HG02970 (cell line): ENCODE data around the gene CAMTA1.

ENCODE experiments used
- ATAC-seq: cut with Tn5 transposase; IDR thresholded peaks from one replicate; pipeline ENCODE4 v1.9.1; 2021; ENCODE audit warnings: mild to moderate bottlenecking, moderate library complexity, moderate number of reproducible peaks; ENCODE audit not compliant: unreplicated experiment, low FRiP score

The CAMTA1 gene

GRCh38 chr1:7539769-7540175 lies 754.5 kb downstream of the CAMTA1 start:
- ATAC-seq, result no peak

GRCh38 chr1:7540816-7541215 lies 755.6 kb downstream of the CAMTA1 start:
- no peak for ATAC-seq

DNA sequence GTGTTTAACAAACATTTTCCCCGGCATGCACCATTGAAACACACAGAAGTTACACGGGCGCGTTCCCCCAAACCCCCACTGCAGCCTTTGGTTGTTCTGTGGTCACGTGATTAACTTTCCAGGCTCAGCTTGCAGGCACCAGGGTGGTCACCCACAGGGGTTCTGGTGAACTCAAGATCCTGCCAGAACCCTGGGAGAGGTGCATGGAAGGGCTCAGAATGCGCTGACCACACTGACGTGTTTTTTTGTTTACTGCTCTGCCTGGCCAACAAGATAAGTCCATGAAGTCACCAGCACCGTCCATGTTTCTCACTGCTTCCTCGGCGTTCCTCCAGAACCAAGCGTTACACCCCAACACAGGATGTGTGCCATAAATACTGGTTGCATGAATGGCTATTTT lies 756.4 kb downstream of the CAMTA1 start:
- no peak for ATAC-seq

DNA sequence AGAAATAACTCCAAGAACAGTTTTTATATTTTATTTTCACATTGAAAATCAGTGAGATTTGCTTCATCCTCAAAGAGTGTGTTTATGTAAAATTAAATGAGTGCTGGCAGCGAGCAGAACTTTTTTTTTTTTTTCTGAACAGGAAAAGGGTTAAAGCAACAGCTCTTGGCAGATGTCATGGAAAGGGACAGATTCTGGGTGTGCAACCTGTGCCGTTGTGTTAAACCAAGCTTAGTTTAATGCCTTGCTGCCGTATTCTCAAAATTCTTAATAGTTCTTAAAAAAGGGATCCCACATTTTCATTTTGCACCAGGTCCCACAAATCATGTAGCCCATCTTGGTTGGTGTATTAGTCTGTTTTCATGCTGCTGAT lies 758.5 kb downstream of the CAMTA1 start:
- ATAC-seq, result no peak

GRCh38 chr1:7549277-7550161 lies 764.3 kb downstream of the CAMTA1 start:
- ATAC-seq, result no peak

DNA sequence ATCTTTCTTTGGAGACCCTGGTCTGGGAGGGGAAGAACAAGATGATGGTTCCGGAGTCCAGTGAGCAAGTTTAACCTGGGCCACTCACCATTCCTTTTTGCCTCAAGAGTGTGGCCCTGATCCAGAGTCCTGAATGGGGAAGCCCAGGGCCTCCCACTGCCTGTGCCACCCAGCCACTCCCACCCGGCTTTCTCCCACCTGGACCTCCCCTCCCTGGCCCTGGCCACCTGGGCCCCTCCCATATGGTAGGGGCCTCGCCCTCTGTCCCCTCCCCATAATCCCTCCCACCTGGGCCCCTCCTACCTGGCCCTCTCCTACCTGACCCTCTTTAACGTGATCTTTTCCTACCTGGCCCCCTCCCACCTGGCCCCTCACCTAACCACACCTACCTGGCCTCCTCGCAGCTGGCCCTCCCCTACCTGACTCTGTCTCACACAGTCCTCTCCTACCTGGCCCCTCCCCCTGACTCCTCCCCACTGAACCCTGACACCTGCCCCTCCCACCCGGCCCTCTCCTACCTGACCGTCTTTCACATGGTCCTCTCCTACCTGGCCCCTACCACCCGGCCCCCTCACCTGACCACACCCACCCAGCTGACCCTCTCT lies 765.1 kb downstream of the CAMTA1 start:
- ATAC-seq, result no peak

- no peak for ATAC-seq
These were observed 765.7 kb downstream of the CAMTA1 start for GRCh38 chr1:7550981-7551380.

- no peak for ATAC-seq
These were observed 766.2 kb downstream of the CAMTA1 start for GRCh38 chr1:7551442-7551841.

- no peak for ATAC-seq
These were observed 767.1 kb downstream of the CAMTA1 start for GRCh38 chr1:7552402-7552801.

GRCh38 chr1:7553042-7553690 lies 767.9 kb downstream of the CAMTA1 start:
- no peak for ATAC-seq

- ATAC-seq, result no peak
These were observed 769.4 kb downstream of the CAMTA1 start for GRCh38 chr1:7554385-7555235.

GRCh38 chr1:7555391-7556185 lies 770.3 kb downstream of the CAMTA1 start:
- ATAC-seq, result no peak

DNA sequence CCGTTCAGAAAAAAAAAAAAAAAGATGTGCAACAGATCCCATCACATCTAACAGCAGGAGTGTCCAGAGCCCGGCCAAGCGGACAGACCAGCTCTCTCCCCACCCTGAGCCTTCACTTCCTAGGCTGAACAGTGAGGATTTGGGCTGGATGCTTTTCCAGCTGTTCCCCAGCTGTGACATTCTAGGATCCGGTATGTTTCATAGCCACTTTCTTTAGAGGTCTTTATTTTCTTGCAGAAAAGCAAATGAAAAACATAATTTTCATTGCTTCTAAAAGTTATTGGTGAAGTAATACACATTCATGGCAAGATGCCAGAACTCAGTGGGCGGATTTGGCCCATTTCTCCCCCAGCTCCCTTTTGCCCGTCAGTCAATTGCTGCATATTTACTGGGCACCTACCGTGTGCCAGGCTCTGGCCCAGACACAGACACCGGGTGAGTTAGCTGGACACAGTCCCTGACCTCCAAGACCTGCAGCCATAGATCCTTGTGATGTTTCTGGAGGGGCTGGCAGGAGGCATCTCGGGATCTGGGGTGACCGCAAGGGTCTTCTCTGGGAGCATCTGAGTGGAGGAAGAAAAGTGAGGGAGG lies 772.1 kb downstream of the CAMTA1 start:
- ATAC-seq, result no peak

- no peak for ATAC-seq
These were observed 772.8 kb downstream of the CAMTA1 start for GRCh38 chr1:7558041-7558461.

GRCh38 chr1:7558481-7558880 lies 773.2 kb downstream of the CAMTA1 start:
- no peak for ATAC-seq

DNA sequence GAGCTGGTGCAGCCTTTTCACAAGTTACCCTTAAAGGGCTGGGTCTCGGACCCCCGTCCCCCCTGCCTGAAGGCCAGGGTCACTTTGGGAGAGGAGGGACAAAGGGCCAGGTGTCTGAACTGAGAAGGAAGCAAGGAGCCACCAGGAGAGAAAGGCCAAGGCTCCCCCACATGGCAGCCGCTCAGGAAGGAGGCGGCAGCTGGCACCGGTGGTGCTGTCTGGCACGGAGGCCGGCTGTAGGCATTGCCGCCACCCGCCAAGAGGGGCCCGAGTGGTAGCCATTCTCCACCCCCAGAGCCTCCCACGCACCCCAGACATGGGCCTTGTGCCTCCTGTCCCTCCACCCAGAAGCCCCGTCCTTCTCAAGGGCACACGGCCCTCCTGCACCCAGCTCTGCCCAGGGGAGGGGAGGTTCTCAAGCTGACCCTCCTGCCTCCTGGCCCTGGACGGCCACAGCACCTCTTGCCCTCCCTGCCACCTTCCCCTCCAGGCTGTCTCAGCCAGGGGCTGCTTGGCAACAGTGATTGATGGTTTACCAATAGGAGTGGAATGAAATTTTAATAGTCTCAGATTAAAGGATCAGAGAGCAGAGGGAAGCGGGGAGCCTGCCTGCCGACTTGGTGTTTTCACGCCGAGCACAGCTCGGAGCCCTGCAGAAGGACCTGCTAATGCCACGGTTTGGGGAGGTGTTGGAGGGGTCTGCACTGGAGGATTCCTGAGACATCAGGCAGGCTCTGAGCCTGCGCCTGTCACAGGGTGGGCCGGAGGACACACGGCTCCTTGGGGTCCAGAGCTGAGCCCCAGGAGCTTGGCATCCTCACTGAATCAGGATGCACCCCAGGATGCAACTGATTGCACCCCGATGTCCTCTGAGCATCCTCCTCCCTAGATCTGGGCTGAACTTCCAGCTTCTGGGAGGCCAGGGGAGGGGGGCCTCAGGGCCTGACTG lies 773.9 kb downstream of the CAMTA1 start:
- ATAC-seq, result no peak

DNA sequence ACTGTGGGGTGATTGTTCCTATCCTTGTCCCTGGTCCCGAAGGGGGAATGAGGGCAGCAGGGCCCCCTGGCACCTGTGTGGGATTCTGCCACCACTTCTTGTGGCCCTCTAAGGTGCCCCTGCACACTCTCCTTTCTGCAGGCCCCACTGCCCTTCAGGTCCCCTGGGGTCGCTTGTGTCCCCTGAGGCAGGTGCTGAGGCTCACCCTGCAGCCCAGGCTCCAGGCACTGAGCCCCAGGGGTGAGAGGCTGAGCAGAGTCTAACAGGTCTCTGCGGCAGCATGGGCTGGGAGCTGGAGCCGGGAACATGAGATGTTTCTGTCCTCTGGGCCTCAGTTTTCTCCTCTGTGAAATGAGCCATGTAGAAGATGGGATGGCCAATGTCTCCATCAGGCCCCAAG lies 774.9 kb downstream of the CAMTA1 start:
- ATAC-seq, result no peak

- ATAC-seq, result no peak
These were observed 775.4 kb downstream of the CAMTA1 start for GRCh38 chr1:7560601-7561181.
